Neural cell (in vitro differentiated cells): Measurements from ENCODE around the gene EPHA2. TPM values are rescaled to one million over a fixed set of nuclear protein-coding genes. Genes with fewer than 3 reads are reported as not detected.
"Not testable (repeated sequence)": the region's sequence is repeated elsewhere in the genome, so short reads cannot be mapped to it uniquely, and the experiment has no call there.

ENCODE experiments used
- H2AFZ ChIP-seq: fragments of 200-600, 300-800 bp; sonication (generic), shearing (Covaris generic); 2 replicates; pipeline ENCODE4 v1.6.0; 2014; ENCODE audit warnings: low read depth, mild to moderate bottlenecking, antibody characterized with exemption, low read length, moderate library complexity
- H3F3A ChIP-seq: fragments of 200-600 bp; shearing (Covaris generic); 2 replicates; pipeline ENCODE4 v1.6.1; 2016; ENCODE audit warnings: mild to moderate bottlenecking, moderate library complexity, mixed read lengths, antibody characterized with exemption, low read length; ENCODE audit not compliant: insufficient read depth, poor library complexity, severe bottlenecking
- H3K27ac ChIP-seq: fragments of 200-600, 300-800 bp; sonication (generic), shearing (Covaris generic); 2 replicates; pipeline ENCODE4 v1.5.1; 2014; ENCODE audit warnings: mild to moderate bottlenecking, low read length, moderate library complexity
- H3K27me3 ChIP-seq: fragments of 300-800, 200-600 bp; sonication (generic), shearing (Covaris generic); 2 replicates; pipeline ENCODE4 v1.6.0; 2014; ENCODE audit warnings: mild to moderate bottlenecking, low read depth, low read length, moderate library complexity; ENCODE audit not compliant: insufficient read depth
- H3K36me3 ChIP-seq: fragments of 300-800, 200-600 bp; sonication (generic), shearing (Covaris generic); 2 replicates; pipeline ENCODE4 v1.5.1; 2014; ENCODE audit warnings: mild to moderate bottlenecking, antibody characterized with exemption, low read length, moderate library complexity; ENCODE audit not compliant: insufficient read depth
- H3K4me2 ChIP-seq: fragments of 300-800, 200-600 bp; sonication (generic), shearing (Covaris generic); 2 replicates; pipeline ENCODE4 v1.6.0; 2014; ENCODE audit warnings: mild to moderate bottlenecking, low read length
- H3K4me3 ChIP-seq: fragments of 300-800, 200-600 bp; sonication (generic), shearing (Covaris generic); 2 replicates; pipeline ENCODE4 v1.5.1; 2014; ENCODE audit warnings: mild to moderate bottlenecking, low read length, moderate library complexity
- H3K79me2 ChIP-seq: fragments of 200-600 bp; shearing (Covaris generic); replicated peaks from 2 replicates; pipeline ENCODE4 v1.6.0; 2014; ENCODE audit warnings: mild to moderate bottlenecking, low read length, moderate library complexity; ENCODE audit not compliant: insufficient read depth
- H3K9ac ChIP-seq: fragments of 300-800, 200-600 bp; sonication (generic), shearing (Covaris generic); 2 replicates; pipeline ENCODE4 v1.6.1; 2016; ENCODE audit warnings: mild to moderate bottlenecking, low read length, mixed read lengths
- H3K9me2 ChIP-seq: fragments of 200-600 bp; shearing (Covaris generic); 2 replicates; pipeline ENCODE4 v1.6.1; 2016; ENCODE audit warnings: mild to moderate bottlenecking, low read length, mixed read lengths; ENCODE audit not compliant: insufficient read depth
- H3K9me3 ChIP-seq: fragments of 200-600, 300-800 bp; sonication (generic), shearing (Covaris generic); 2 replicates; pipeline ENCODE4 v1.6.1; 2016; ENCODE audit warnings: mild to moderate bottlenecking, mixed run types, low read length, moderate library complexity, mixed read lengths
- H4K20me1 ChIP-seq: fragments of 200-600 bp; shearing (Covaris generic); 2 replicates; pipeline ENCODE4 v1.6.1; 2016; ENCODE audit warnings: mild to moderate bottlenecking, mixed run types; ENCODE audit not compliant: insufficient read depth
- EP300 ChIP-seq: fragments of 450-650 bp; conservative IDR thresholded peaks from 2 replicates; pipeline ENCODE4 v1.6.1; 2014; ENCODE audit warnings: antibody characterized with exemption, mild to moderate bottlenecking, moderate library complexity; ENCODE audit not compliant: poor library complexity, severe bottlenecking
- EZH2 ChIP-seq: fragments of 200-600, 300-800 bp; shearing (Covaris generic), sonication (generic); IDR thresholded peaks from 2 replicates; pipeline ENCODE4 v1.6.1; 2014; ENCODE audit warnings: antibody characterized with exemption, low read length, borderline replicate concordance, mild to moderate bottlenecking; ENCODE audit not compliant: insufficient read depth, poor library complexity, severe bottlenecking
- MXI1 ChIP-seq: fragments of 450-650 bp; conservative IDR thresholded peaks from 2 replicates; pipeline ENCODE4 v1.6.1; 2014; ENCODE audit warnings: antibody characterized with exemption, mild to moderate bottlenecking; ENCODE audit not compliant: poor library complexity, severe bottlenecking
- POLR2AphosphoS5 ChIP-seq: IDR thresholded peaks from 2 replicates; pipeline ENCODE4 v1.6.1; 2012
- RAD21 ChIP-seq: fragments of 450-650 bp; conservative IDR thresholded peaks from 2 replicates; pipeline ENCODE4 v1.6.1; 2014; ENCODE audit warnings: antibody characterized with exemption, mild to moderate bottlenecking, moderate library complexity
- SMC3 ChIP-seq: fragments of 450-650 bp; conservative IDR thresholded peaks from 2 replicates; pipeline ENCODE4 v1.6.1; 2014; ENCODE audit warnings: antibody characterized with exemption, mild to moderate bottlenecking, moderate library complexity; ENCODE audit not compliant: poor library complexity
- TAF1 ChIP-seq: IDR thresholded peaks from 2 replicates; pipeline ENCODE4 v1.6.1; 2012; ENCODE audit warnings: low read depth
- polyA plus RNA-seq: library from polyadenylated mRNA; depleted of rRNA; stranded (reverse); fragments of >200 nt; gene quantifications from 2 replicates; pipeline ENCODE4 v1.2.3, GENCODE V29; 2014
- TF ChIP-seq, protein P1 (sequence below): fragments of 450-650 bp; IDR thresholded peaks from 2 replicates; pipeline ENCODE4 v1.5.1; 2014; ENCODE audit warnings: antibody characterized with exemption, mild to moderate bottlenecking, moderate library complexity; ENCODE audit not compliant: poor library complexity, severe bottlenecking
- TF ChIP-seq, protein P2 (sequence below): IDR thresholded peaks from 2 replicates; pipeline ENCODE4 v1.6.1; 2012; ENCODE audit warnings: borderline replicate concordance

EPHA2 gene
- polyA plus RNA-seq, 1 donor from 2014 or later, result 0.63 TPM

DNA sequence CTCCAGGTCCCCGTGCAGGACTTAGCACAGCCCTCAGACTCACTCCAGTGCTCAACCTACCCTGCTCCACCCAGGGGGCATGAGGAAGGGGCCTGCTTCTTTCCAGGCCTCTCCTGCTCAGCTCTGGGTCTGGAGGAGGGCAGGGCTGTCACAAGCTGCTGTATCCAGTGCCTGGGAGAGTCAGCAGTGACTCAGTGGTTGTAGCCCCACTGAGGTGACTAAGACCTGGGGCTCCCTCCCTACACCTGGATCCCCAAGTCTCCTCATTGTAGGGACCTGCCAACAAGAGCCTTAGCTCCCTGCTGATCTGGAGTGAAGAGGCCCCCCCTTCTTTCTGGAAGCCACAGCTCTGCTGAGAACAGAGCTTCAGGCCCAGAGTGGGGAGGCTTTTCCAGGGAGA, 46.3 kb downstream of the EPHA2 start:
- Histone ChIP-seq H3K4me3 (no peak overlapping the region), H3K9ac (no peak overlapping the region), H3K9me2 (no peaks in the 10 kb centered on the region), H3F3A (no peaks in the 10 kb centered on the region), H3K4me2 (no peak overlapping the region), H3K27ac (no peak overlapping the region), H2AFZ (no peak overlapping the region), H3K79me2 (no peaks in the 10 kb centered on the region), H3K36me3 (no peaks in the 10 kb centered on the region), H3K27me3 (no peaks in the 10 kb centered on the region), H3K9me3 (no peaks in the 10 kb centered on the region), H4K20me1 (no peaks in the 10 kb centered on the region)
- TF ChIP-seq EP300, result no peak
- TF ChIP-seq POLR2AphosphoS5, result no peak
- TF ChIP-seq TAF1, result no peak
- TF ChIP-seq RAD21, result no peak
- TF ChIP-seq SMC3, result no peak

DNA sequence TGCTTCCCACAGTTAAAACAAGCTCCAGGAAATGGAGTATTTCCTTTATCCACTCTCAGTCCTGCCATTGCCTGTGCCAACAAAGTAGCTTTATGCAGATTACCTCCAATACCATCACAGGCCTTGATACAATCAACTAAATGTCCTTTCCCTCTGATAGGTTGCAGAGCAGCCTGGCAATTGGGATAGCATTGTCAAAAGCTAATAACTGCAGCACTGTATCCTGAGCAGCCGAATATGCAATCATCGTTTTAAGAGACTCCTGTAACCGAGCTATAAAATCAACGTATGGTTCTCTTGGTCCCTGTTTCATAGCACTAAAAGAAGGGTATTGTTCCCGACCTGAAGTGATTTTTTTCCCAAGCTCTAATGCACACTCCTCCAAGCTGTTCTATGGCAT, 48.8 kb downstream of the EPHA2 start:
- not testable (repeated sequence) for H4K20me1 ChIP-seq, H3F3A ChIP-seq, H3K4me2 ChIP-seq, H3K9ac ChIP-seq, H3K27ac ChIP-seq, H3K9me2 ChIP-seq, H3K27me3 ChIP-seq, H3K36me3 ChIP-seq, H3K9me3 ChIP-seq, H3K79me2 ChIP-seq, H3K4me3 ChIP-seq, H2AFZ ChIP-seq

DNA sequence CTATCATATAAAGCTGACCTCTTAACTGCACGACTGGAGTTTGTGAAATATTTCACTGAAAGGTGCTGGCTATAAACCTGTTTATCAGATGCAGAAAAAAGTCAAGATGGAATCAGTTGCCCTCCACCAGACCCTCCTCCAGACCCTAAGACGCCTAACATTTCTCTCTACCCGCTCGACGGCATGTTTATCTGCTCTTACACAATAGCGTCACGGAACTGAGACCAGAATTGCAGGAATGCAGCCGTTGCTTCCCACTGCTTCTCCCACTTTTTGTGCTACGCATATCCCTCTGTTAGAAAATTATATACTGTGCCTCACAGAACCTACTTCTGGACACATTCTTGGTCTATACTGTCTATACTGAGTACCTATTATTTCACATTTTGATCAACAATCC, 54.2 kb downstream of the EPHA2 start:
- Histone ChIP-seq H4K20me1 (no peaks in the 10 kb centered on the region), H3K9me3 (no peaks in the 10 kb centered on the region), H3K79me2 (no peaks in the 10 kb centered on the region), H3F3A (no peaks in the 10 kb centered on the region), H3K4me2 (no peak overlapping the region), H3K9ac (no peak overlapping the region), H3K9me2 (no peaks in the 10 kb centered on the region), H2AFZ (no peak overlapping the region), H3K27ac (no peak overlapping the region), H3K36me3 (no peaks in the 10 kb centered on the region), H3K27me3 (no peaks in the 10 kb centered on the region), H3K4me3 (no peak overlapping the region)
- no peak for TF ChIP-seq POLR2AphosphoS5
- TF ChIP-seq, protein P1, sequence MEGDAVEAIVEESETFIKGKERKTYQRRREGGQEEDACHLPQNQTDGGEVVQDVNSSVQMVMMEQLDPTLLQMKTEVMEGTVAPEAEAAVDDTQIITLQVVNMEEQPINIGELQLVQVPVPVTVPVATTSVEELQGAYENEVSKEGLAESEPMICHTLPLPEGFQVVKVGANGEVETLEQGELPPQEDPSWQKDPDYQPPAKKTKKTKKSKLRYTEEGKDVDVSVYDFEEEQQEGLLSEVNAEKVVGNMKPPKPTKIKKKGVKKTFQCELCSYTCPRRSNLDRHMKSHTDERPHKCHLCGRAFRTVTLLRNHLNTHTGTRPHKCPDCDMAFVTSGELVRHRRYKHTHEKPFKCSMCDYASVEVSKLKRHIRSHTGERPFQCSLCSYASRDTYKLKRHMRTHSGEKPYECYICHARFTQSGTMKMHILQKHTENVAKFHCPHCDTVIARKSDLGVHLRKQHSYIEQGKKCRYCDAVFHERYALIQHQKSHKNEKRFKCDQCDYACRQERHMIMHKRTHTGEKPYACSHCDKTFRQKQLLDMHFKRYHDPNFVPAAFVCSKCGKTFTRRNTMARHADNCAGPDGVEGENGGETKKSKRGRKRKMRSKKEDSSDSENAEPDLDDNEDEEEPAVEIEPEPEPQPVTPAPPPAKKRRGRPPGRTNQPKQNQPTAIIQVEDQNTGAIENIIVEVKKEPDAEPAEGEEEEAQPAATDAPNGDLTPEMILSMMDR, result no peak

DNA sequence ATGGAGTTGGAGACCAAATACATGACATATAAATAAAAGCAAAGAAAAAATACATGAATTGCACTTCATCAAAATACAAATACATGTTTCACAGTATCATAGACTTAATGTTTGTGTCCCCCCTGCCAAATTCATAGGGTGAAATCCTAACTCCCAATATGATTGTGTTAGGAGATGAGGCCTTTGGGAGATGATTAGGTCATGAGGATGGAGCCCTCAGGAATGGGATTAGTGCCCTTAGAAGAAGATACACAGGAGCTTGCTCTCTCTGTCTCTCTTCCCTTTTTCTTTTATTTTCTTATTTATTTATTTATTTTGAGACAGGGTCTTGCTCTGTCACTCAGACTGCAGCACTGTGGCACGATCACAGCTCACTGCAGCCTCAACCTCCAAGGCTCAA, 56.5 kb downstream of the EPHA2 start:
- H4K20me1 ChIP-seq, result no peaks in the 10 kb centered on the region
- no peaks in the 10 kb centered on the region for H3K9me3 ChIP-seq
- TF ChIP-seq MXI1 (no peak), RAD21 (no peak), EP300 (no peak), EZH2 (no peak), SMC3 (no peak), POLR2AphosphoS5 (no peak), TAF1 (no peak)
- TF ChIP-seq, protein P2, sequence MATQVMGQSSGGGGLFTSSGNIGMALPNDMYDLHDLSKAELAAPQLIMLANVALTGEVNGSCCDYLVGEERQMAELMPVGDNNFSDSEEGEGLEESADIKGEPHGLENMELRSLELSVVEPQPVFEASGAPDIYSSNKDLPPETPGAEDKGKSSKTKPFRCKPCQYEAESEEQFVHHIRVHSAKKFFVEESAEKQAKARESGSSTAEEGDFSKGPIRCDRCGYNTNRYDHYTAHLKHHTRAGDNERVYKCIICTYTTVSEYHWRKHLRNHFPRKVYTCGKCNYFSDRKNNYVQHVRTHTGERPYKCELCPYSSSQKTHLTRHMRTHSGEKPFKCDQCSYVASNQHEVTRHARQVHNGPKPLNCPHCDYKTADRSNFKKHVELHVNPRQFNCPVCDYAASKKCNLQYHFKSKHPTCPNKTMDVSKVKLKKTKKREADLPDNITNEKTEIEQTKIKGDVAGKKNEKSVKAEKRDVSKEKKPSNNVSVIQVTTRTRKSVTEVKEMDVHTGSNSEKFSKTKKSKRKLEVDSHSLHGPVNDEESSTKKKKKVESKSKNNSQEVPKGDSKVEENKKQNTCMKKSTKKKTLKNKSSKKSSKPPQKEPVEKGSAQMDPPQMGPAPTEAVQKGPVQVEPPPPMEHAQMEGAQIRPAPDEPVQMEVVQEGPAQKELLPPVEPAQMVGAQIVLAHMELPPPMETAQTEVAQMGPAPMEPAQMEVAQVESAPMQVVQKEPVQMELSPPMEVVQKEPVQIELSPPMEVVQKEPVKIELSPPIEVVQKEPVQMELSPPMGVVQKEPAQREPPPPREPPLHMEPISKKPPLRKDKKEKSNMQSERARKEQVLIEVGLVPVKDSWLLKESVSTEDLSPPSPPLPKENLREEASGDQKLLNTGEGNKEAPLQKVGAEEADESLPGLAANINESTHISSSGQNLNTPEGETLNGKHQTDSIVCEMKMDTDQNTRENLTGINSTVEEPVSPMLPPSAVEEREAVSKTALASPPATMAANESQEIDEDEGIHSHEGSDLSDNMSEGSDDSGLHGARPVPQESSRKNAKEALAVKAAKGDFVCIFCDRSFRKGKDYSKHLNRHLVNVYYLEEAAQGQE, result no peak
- TF ChIP-seq, protein P1, result no peak
- no peak overlapping the region for H3K4me3 ChIP-seq
- H3K27ac ChIP-seq, result no peak overlapping the region
- H2AFZ ChIP-seq, result no peak overlapping the region
- H3K9me2 ChIP-seq, result no peaks in the 10 kb centered on the region
- H3F3A ChIP-seq, result no peaks in the 10 kb centered on the region
- no peak overlapping the region for H3K4me2 ChIP-seq
- H3K27me3 ChIP-seq, result no peaks in the 10 kb centered on the region
- no peaks in the 10 kb centered on the region for H3K79me2 ChIP-seq
- no peak overlapping the region for H3K9ac ChIP-seq
- no peaks in the 10 kb centered on the region for H3K36me3 ChIP-seq
